NCI-H748 (cell line): ENCODE data around the gene UPK2.
"Not testable (repeated sequence)": the region's sequence is repeated elsewhere in the genome, so short reads cannot be mapped to it uniquely, and the experiment has no call there.

Experiments used
- DNase-seq: peaks from one replicate; lab custom pipeline; 2025; ENCODE audit not compliant: unreplicated experiment; lab: John Stamatoyannopoulos, UW

UPK2 gene

DNA sequence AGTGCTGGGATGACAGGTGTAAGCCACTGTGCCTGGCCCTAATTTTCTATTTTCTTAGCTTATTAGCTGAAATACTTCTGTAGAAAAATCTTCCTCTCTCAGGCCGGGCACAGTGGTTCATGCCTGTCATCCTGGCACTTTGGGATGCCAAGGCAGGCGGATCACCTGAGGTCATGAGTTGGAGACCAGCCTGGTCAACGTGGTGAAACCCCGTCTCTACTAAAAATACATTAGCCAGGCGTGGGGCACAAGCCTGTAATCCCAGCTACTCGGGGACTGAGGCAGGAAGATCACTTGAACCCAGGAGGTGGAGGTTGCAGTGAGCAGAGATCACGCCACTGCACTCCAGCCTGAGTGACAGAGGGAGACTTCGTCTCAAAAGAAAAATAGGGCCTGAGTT, 28.2 kb downstream of the UPK2 start:
- DNase-seq: not testable (repeated sequence)

DNA sequence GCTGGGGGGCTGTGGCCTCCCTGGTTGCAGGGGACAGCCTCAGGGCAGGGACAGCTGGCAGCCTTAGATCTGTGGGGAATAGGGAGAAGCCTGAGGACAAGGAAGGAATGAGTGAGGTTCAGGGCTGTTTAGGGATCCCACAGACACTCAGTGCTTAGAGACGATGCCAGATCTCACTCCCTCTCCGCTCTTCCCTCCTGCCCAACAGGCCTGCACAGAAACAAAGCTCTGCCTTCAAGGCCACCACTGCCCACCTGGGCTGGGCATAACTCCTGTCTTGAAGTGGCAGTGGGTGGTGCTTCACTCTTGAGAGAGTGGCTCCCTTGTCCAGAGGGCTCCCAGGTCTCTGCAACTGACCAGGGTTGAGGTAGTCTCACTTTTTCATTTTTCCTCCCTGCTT, 28.7 kb downstream of the UPK2 start:
- DNase-seq: no peak

GRCh38 chr11:118988280-118988679, 32.2 kb downstream of the UPK2 start:
- DNase-seq: peak; percentile 11

GRCh38 chr11:118991486-118992038, 35.5 kb downstream of the UPK2 start:
- not testable (repeated sequence) for DNase-seq

DNA sequence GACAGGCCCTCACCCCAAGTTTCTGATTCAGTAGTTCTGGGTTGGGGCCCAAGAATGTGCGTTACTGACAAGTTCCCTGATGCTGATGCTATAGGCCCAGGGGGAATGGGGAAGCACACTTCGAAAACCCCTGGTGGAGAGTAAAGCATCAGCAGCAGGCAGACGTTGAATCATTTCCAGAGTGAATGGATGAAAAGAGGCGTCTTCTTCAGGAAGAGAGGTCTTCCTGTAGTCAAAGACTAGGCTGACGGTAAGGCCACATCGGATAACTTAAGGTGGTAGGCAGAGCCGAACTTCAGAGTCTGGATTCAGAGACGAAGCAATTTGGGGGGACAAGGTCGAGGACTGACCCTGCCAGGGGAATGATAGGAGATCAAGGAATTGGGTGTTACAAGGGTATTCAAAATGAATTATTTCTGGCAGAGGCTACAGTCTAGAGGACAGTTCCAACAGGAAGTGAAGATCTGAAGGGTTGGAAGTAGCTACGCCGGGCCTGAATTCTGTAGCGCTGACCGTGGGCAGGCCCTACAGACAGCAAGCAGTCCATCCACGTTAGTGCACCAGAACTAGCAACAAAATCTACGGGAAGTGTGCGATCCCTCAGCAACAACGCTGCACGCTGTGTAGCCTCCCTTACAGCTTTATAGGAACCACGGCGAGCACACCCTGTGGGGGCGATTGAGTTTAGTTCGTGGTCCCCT, 41.0 kb downstream of the UPK2 start:
- DNase-seq: peak; percentile 47

DNA sequence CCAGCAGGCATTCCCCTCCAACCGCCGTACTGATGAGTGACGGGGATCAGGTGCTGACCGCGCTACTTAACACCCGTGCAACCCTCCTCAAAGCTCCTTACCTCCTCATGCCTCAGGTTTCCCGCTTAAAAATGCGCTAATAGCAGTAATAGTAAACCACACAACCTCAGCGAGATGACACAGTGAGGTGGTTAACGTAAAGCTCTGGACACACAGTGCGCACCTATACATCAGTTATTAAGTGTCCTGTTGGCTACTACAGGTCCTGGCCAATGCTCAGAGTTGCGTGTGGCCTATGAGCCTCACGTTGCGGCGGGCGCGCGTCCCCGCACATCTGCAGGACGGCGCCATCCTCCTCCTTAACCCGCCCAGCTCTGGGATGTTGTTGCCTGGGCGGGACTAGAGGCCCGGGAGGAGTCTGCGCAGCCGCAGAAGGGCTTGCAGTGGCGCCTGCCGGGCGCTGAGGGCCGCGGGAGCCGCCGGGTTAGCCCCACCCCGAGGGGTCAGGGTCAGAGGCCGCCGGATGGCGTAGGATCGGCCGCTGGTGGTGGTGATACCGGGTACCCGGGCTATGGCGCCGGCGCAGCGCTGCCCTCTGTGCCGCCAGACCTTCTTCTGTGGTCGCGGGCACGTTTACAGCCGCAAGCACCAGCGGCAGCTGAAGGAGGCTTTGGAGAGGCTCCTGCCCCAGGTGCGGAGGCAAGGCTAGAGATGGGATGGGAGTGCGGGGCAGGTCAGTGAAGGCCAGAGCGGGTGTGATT, 41.7 kb downstream of the UPK2 start, which contains the start of gene CENATAC:
Gene CENATAC, plus strand, starts transcription at position 512 of the 761 bp plus-strand sequence. Its CDS starts 60 bp downstream, at position 572.
- DNase-seq: peak; percentile 90

DNA sequence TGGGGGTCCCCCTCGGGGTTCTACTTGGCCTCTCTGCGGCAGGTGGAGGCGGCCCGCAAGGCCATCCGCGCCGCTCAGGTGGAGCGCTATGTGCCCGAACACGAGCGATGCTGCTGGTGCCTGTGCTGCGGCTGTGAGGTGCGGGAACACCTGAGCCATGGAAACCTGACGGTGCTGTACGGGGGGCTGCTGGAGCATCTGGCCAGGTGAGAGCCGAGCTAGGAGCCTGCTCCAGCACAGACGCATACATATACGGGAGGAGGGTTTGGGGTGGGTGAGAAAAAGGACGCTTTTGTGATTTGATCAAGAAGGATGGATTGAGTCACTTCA, 42.3 kb downstream of the UPK2 start:
- DNase-seq: peak; percentile 39

- no peak for DNase-seq
Observed at GRCh38 chr11:118998822-118999221, 42.7 kb downstream of the UPK2 start.

GRCh38 chr11:119000906-119001305, 44.8 kb downstream of the UPK2 start:
- no peak for DNase-seq

DNA sequence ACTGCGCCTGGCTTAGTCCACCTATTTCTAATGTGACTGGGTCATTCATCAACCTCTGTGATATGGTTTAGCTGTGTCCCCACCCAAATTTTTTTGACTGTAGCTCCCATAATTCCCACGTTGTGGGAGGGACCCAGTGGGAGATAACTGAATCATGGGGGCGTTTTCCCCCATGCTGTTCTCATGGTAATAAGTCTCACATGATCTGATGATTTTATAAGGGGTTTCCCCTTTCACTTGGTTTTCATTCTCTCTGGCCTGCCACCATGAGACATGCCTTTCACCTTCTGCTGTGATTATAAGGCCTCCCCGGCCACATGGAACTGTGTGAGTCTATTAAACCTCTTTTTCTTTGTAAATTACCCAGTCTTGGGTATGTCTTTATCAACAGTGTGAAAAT, 50.6 kb downstream of the UPK2 start:
- DNase-seq: no peak
